Activated gamma-delta T cell (primary cell): Measurements from ENCODE around the gene SLC22A15.
"Not testable (repeated sequence)": the region's sequence is repeated elsewhere in the genome, so short reads cannot be mapped to it uniquely, and the experiment has no call there.

Experiments
- DNase-seq: peaks from one replicate; lab custom pipeline; 2025; lab: John Stamatoyannopoulos, UW

Gene SLC22A15

DNA sequence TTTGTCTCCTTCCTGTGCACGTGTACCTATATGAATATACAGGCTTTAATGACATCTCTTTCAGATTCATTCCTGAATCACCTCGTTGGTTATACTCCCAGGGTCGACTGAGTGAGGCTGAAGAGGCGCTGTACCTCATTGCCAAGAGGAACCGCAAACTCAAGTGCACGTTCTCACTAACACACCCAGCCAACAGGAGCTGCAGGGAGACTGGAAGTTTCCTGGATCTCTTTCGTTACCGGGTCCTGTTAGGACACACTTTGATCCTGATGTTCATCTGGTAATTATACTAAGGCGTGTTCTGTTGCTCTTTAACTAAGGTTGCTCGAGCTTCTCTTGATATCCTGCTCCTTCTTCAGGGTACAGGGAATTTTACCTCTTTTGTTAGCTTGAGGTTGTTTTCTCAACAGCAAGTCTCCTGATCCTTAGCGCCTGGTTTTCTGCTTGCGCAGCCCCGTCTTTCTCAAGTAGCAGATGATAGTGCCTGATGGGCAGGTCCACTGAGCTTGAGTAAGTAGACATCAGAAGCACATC lies 55.1 kb downstream of the SLC22A15 start:
- no peak for DNase-seq

DNA sequence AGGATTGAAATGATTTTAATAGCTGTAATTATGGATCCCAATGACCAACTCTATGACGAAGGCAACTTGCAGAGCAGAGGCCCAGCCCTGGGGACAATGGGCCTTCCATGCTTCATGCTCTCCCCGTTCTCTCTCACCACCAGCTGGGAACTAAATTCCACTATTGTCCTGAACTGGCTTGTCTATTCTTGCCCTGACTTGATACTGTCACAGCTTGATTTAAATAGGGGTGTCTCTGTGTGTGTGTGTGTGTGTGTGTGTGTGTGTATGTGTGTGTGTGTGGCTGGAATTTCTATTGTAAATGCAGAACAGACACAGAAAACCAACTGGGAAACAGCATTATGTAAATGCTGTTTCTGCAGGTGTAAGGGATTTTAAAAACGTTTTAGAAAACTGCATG lies 57.0 kb downstream of the SLC22A15 start:
- DNase-seq = no peak

DNA sequence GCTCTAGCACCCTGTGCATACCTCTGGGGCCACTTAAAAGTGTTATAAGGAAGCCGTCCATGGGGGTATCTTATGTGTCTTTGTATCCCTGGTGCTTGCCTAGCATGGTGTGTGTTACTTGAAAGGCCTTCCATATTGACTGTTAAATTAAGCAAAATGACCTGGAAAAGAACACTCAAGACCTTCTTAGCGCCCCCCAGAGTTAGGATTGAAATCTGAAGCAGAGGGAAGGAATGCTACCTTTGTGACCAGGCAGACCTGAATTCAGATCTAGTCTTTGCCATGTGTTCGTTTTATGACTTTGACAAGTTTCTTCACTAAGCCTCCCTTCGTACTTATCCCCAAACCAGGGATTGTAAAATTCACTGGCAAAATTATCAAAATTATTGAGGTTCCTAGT lies 59.9 kb downstream of the SLC22A15 start:
- DNase-seq = no peak

DNA sequence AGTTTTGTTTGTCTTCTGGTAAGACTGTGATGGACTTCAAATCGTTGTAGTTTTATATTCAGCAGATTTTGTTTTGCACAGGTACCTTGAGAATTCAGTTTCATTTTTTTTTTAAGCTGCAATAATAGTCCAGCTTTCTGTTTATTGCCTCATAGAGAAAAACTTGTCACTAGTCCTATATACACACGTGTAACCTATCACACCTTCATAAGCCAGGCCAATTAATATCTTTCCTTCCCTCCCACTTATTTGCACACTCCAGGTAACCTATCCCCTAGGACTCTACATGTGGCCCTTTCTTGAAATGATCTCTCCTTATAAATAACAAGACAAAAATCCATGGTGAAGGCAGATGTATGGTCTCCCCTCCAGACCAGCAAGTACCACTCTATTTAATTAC lies 62.4 kb downstream of the SLC22A15 start:
- DNase-seq = no peak

DNA sequence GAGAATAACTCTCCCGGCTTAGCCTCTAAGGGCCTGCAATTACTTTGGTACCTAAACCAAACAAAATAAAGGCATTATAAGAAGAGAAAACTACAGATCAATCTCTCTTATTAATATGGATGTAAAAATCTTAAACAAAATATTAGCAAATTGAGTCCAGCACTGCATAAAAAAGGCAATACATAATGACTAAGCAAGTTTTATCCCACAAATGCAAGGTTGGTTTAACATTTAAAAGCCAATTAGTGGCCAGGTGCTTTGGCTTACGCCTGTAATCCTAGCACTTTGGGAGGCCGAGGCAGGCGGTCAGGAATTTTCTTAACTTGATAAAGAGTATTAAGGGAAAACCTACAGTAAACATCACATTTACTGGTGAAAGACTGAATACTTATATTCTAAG lies 67.8 kb downstream of the SLC22A15 start:
- DNase-seq = no peak

DNA sequence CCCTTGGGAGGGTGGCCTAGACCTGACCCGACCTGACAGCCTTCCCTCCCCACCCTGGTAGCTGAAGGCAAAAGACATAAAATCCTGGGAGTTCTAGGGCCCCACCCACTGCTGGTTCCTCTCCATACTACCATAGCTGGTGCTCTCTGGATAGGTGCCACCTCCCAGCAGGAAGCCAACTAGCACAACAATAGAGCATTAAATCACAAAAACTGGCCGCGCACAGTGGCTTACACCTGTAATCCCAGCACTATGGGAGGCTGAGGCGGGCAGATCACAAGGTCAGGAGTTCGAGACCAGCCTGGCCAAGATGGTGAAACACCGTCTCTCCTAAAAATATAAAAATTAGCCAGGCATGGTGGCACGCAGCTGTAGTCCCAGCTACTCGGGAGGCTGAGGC lies 70.6 kb downstream of the SLC22A15 start:
- not testable (repeated sequence) for DNase-seq

DNA sequence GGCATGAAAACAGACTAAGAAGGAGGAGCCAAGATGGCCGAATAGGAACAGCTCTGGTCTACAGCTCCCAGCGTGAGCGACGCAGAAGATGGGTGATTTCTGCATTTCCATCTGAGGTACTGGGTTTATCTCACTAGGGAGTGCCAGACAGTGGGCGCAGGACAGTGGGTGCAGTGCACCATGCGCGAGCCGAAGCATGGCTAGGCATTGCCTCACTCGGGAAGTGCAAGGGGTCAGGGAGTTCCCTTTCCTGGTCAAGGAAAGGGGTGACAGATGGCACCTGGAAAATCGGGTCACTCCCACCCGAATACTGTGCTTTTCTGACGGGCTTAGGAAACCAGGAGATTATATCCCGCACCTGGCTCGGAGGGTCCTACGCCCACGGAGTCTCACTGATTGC lies 75.6 kb downstream of the SLC22A15 start:
- not testable (repeated sequence) for DNase-seq

DNA sequence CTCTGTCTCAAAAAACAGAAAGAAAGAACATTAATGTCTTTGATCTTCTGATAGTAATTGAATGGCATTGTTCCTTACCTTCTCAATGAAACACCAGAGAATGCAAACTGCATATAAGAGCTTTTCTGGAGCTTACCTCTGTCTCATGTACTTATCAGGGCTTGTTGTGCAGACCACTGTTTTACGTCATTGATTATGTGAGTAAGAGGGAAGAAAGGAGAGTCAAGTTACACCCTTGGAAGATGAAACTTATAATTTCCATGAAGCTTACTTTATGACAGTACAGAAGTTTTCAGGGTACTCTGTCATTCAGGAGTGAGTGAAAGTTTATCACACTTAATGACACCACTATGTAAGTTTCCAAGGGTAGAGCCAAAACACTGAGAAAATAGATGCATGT lies 85.9 kb downstream of the SLC22A15 start:
- DNase-seq = no peak

DNA sequence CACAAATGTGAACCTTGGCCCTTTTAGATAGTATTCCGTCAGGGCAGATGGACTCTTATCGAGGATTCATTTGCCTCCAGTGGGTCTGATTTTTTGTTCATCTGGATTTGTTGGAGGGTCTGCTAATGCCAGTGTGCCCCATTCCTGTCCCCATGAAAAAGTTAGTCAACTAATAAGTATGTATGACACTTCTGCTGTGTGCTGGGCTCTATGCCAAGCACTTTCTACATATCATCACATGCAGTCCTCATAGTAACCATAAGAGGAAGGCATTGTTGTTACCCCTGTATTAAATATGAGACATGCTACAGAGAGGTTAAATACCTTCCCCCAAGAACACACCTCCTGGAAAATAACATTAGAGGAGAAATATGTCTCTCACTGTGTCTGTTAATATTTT lies 88.3 kb downstream of the SLC22A15 start:
- no peak for DNase-seq

DNA sequence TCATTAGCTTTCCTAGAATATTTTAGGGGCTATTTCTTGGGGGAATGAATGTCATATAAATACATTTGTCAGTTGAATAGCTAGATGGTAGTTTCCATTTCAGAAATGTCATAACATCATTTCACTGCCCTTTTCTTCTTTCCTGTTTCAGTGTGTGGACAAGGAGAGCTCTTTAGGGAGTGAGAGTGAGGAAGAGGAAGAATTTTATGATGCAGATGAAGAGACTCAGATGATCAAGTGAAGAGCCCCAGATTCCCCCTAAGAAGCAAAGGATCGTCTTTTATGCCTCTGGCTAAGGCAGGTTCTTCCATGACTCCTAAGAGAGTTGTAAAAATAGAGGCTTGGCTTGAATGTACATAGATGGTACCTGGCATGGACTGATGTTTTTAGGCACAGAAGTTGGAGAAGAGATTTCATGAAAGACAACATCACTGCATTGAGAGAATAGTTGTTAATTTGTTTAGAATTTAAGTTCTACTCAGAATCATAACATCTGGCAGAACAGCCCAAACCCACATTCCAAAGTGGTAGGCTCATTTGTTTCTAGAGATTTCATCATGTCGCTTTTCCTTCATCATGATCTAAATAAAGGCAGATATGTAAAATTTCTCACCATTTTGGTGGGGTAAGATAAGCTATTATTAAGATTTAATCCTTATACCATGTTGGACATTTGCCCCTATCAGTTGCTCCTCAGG lies 90.7 kb downstream of the SLC22A15 start:
- no peak for DNase-seq

DNA sequence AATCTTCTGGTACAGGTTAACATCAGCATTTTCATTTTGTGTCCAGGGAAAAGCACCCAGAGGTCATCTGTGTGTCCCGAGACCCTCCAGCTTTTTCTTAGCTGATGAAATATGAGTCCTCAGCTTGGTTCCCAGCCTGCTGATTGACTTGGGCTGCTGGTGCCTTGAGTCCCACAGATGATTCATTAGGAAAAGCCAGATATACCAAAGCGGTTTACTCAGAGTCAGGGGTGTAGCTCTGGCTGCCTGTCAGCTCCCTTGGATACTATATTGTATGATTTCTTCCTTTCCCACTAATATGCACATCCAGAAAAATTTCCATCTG lies 91.2 kb downstream of the SLC22A15 start:
- no peak for DNase-seq

DNA sequence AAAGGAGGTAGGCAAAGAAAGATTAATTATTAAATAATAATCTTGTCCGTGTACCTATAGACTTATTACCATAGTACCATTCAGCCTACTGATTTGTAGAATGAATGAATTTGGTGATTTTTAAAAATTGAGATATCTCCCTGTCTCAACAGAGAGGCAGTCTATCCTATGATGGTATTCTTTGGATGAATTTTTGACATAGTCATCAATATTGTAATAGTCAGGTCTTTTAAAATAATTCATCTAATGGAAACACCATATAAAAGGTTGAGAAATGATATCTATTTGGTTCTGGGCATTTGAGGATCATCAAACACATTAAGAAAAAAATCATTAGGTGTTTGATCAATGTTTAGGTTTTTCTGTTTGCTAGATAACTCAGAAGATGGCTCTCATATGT lies 99.3 kb downstream of the SLC22A15 start:
- no peak for DNase-seq

DNA sequence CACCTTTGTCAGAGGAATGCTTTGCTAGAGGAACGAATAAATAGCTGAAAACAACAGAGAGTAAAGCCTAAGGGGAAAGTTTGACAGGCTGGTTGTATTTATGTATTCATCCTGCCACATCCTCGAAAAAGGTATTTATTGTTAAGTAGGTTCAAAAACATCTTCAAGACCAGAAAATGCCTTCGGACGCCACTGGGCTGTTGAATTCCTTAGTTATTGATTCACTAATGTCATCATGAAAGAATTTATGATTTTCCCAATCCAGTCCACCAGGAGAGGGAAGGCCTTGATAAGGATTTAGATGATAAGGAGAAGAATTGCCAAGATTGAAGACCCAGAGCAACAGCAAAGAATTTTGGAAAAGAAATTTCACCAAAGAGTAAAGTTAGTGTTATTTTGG lies 99.7 kb downstream of the SLC22A15 start:
- DNase-seq = no peak

DNA sequence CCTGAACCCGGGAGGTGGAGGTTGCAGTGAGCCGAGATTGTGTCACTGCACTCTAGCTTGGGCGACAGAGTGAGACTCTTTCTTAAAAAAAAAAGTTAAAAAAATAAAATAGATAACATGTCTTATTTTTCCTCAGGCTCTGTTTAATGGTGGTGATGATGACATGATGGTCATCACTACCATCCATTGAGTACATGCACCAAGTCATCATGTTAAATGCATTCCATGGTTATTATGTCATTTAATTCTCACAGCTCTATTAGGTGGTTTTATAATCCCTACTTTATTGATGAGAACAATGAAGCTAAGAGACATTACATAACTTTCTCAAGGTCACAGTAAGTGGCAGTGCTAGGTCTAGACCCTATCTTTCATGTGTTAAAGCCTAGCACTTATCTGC lies 100.5 kb downstream of the SLC22A15 start:
- DNase-seq = no peak

DNA sequence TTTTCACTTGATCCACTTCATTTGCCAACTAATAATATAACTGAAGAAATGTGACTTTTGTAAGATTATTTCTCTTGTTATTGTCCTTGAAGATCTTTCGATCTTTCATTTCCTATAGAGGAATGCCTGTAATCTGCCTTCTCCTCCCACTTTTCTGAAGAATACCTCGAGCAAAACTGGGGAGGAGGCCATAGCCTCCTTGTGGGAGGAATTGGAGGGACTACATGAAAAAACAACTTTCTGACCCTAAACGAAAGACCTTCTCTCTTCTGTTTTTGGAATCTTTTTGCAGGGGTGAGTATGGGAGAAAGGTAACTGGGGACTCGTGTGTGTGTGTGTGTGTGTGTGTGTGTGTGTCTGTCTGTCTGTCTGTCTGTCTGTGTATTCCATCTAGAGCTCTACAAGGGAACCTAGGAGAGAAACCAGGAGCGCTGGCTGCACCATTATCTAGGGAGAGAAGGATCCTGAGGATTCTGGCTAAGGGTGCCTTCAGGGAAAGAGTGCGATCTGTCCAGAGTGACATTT lies 102.4 kb downstream of the SLC22A15 start:
- DNase-seq = no peak

DNA sequence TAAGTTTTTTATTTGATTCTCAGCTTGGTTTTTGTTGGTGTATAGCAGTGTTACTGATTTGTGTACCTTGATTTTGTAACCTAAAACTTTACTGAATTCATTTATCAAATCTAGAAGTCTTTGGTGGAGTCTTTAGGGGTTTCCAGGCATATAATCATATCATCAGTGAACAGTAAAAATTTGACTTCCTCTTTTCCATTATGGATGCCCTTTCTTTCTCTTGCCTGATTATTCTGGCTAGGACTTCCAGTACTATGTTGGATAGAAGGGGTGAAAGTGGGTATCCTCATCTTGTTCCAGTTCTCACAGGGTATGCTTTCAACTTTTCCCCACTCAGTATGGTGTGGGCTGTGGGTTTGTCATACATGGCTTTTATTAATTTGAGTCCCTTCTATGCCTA lies 111.3 kb downstream of the SLC22A15 start:
- no peak for DNase-seq

DNA sequence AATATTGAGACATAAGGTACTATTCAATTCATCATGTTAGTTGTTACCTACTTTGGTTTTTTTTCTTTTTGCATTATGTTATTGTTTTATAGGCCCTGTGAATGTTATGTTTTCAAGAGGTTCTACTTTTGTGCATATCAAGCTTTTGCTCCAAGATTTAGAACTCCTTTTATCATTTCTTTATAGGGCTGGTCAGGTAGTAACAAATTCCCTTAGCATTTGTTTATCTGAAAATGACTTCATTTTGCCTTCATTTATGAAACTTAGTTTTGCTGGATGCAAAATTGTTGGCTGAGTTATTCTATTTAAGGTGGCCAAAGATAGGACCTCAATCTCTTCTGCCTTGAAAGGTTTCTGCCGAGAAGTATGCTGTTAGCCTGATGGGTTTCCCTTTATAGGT lies 113.6 kb downstream of the SLC22A15 start:
- DNase-seq = no peak

DNA sequence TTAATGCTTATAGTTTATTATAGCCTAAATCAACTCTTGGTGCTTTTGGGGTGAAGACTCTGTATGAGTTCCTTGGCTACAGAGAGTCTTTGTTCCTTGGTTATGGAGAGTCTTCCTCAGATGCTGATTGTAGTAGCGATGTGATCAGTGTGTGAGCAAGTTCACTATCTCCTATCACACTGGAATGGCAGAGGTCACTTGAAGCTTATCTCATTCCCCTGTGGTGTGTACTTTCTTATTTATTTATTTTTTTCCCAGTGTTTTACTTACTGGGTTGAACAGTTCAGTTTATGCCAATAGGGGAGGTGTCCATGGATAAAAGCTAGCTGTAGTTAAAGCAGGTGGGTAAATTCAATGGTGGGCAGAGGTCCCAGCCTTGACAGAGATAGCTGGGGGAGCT lies 114.8 kb downstream of the SLC22A15 start:
- no peak for DNase-seq

DNA sequence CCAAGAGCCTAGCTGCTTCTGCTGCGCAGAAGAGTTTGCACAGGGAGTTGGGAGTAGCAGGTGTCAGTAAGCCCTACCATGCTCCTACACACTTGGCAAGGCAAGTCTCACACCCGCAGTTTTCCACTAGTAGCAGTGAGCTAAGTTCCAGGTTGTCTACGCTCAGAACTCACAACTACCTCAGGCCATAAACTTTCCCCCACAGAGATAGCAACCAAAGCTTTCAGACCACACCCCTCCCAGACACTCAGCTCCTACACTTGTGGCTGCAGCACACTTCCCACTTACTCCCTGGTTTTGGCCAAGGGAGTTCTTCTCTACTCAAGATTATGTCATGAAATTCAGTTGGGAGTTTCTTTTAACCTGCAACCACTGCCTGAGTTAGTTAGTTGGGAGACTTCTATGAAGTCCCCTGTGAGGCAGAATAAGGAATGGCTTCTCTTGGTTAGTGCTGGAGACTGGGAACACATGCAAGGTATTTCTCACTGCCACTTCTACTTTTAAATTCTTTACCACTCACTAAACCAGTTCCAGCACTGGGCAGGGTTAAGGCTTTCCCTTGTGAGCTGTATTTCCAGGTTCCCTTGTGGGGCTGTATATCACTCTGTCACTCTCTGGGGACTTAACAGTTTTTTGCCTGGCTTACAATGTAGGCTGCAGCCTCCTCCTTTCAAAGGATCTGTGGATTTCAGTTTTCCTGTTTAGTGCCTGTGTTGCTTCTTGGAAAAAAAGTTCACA lies 116.6 kb downstream of the SLC22A15 start:
- no peak for DNase-seq

DNA sequence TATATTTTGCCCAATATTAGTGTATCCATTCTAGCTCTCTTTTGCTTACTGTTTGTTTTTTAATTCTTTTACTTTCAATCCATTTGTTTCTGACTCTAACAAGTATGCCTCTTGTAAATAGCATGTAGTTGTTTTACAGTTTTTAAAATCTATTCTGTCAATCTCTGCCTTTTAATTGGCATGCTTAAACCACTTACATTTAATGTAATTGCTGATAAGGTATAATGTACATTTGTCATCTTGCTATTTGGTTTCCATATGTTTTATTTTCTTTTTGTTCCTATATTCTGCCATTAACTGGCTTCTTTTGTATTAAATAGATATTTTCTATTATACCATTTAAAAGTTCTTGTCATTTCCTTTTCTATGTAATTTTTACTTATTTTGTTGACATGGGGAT lies 118.7 kb downstream of the SLC22A15 start:
- DNase-seq = no peak

DNA sequence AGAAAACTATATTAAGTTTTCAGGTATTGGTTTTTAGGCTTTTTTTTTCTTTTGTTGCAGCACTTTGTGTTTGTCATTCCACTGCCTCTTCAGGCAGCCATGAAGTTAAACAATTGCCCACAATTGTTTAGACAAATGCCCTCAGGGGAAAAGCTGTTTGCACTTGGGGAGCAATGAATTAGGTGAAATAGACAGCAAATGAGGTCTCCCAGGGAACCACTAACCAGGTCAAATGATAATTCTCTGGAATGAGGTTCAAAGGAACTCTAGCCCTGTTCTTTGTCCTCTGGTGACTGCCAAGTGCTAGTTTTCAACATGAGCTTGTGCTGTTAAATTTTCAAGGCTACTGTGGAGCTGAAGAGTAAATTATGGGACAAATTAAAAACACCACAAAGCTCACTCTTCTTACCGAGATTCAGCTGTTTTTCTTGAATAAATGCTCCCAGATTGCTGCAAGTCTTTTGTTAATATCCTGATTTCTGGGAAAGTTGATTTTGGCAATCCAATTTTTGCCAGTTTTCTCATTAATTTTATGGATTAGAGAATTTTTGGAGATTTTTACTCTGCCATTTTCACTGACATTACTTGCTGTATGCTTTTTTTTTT lies 119.8 kb downstream of the SLC22A15 start:
- DNase-seq = no peak

DNA sequence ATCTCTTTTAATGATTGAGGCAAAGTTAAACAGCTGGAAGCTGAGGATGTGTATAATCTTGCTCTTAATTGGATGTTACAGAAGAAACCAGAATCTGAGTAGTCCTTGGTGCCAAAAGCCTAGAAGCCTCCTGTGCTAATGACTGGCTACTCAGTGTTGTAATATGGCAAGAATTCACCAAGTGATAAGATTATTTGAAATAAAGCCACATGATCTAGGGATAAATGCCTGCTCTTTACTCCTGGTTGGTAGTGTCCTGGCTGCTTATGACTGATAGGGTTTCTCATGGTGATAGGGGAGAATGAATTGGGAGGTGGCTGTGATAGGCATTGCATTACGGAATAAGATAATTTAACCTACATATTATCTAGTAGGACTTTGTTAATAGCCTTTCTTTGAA lies 121.3 kb downstream of the SLC22A15 start:
- DNase-seq = no peak

DNA sequence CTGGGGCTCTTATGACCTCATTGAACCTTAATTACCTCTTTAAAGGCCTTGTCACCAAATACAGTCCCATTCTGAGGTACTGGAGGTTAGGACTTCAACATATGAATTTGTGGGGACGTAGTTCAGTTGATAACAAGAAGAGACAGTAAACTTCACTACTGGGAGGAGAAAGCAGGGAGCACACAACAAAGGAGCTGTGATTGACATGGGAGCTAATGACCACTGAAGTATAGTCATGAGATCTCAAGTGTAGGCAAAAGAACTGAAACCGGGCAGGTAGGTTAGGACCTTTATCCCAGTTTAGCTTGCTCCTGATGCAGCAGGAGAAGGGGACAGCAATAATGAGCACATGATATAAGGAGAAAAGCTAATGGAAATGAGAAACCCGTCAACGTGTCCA lies 123.1 kb downstream of the SLC22A15 start:
- DNase-seq = no peak
